GM21381 (cell line): ENCODE data around the gene ADORA1.

Experiments
- ATAC-seq: cut with Tn5 transposase; IDR thresholded peaks from one replicate; pipeline ENCODE4 v1.9.1; 2021; ENCODE audit warnings: mild to moderate bottlenecking, moderate library complexity; ENCODE audit not compliant: unreplicated experiment

ADORA1 gene

DNA sequence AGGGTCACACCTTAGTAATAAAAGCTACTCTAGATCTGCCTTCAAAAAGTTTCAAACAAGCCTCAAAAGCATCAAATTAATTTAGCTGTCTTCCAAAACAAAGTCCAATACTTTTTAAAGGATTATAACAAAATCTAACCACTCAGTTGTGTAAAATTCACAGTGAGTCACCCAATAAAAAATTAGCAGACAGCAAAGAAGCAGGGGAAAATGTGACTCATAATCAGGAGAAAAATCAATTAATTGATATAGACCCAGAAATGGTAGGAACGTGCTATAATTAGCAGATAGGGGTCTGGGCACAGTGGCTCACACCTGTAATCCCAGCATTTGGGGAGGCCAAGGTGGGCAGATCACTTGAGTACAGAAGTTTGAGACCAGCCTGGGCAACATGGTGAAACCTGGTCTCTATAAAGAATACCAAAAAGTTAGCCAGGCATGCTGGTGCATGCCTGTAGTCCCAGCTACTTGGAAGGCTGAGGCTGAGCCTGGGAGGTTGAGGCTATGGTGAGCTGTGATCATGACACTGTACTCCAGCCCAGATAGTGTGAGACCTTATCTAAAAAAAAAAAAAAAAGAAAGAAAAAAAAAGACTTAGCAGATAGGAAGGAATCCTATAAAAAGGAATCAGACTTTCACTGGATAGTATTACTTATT, 33.6 kb upstream of the ADORA1 start:
- no peak for ATAC-seq

- ATAC-seq = no peak
Observed at GRCh38 chr1:203095061-203095690, 32.4 kb upstream of the ADORA1 start.

DNA sequence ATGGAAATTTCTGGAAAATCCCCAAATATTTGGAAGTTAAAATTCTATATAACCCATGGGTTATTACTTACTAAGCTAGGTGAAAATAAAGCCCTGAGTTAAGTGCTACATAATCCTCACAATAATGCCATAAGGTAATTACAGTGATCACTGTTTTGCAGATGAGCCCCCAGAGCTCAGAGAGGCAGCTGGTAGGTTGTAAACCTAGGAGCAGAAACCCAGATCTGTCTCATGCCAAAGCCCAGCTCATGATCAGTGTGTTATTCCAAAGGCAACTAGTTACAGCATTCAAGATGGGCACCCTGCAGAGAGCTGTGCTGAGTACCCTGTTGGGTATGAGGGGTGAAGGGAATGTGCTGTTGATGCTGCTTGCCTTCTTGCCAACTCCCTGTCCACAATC, 31.0 kb upstream of the ADORA1 start:
- ATAC-seq = no peak

- no peak for ATAC-seq
Observed at GRCh38 chr1:203097001-203097400, 30.5 kb upstream of the ADORA1 start.

DNA sequence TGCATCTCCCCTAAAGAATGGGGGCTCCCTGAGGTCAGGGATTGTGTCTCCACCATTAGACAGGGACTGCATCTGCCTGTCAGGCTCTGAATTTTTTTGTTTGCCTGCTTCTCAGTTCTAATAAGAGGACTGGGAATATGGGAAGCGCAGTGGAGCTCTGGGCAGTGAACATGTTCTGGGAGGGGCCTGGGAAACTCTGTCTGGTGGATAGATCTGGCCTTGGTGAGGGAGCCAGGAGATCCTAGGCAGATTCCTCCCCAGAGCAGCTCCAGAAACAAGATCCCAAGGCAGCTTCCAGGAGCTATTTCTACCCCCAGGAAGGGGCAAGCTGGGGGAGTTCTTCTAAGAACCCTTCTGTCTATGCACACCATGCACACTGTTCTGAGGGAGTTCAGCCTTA, 29.1 kb upstream of the ADORA1 start:
- no peak for ATAC-seq

- ATAC-seq = no peak
Observed at GRCh38 chr1:203098914-203099520, 28.5 kb upstream of the ADORA1 start.

- ATAC-seq = no peak
Observed at GRCh38 chr1:203099805-203100515, 27.6 kb upstream of the ADORA1 start.

DNA sequence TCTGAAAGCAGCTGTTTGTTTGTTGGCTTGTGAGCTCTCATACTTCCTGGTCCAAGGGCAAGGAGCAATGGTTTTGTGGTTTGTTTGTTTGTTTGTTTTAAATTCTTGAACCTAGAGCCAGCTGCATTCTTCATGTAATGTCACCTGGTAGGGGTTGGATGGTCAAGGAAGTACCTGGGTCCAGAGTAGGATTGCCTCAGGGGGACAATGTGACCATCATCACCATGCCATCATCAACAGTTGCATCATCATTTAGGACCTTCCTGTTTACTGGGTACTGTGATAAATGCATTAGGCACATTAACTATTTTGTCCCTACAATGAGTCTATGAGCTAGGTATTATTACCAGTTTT, 27.0 kb upstream of the ADORA1 start:
- no peak for ATAC-seq

- no peak for ATAC-seq
Observed at GRCh38 chr1:203101813-203102634, 25.5 kb upstream of the ADORA1 start.

DNA sequence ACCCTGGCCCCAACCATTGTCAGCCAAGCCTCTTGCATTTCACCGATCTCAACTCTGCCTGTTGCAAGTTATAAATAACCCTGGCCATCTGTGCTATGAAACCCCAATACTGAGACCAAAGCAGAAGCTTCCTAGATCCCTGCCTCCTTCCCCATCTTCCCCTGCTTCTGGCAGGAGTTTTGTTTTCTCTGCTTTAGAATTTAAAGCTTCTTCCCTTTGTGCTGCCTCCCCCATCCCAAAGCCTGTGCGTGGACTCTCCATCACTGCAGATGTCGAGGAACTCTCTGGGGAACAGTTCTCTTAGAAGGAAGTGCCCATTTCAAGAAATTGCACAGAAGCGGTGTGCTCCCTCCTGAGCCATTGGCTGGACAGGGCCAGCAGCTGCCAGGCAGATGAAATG, 24.3 kb upstream of the ADORA1 start:
- ATAC-seq = no peak

DNA sequence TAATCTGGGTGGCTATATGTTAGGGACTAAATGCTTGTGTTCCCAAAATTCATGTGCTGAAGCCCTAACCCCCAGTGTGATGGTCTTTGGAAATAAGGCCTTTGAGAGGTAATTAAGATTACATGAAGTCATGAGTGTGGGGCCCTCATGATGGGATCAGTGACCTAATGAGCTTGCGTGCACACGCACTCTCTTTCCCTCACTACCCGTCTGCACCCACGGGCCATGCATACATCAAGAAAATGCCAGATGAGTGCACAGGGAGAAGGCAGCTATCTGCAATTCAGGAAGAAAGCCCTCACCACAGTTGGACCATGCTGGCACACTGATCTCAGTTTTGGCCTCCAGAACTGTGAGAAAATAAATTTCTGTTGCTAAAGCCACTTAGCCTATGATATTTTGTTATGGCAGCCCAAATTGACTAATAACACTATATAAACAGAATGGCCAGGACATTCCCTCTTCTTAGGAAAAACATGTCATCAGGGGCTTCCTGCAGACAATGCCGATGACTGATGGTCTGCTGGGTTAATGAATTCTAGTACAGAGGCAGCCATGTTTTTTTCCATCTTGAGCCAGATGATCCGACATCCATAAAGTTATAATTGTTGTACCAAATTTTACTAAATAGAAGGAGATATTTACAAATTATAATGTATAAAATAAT, 23.6 kb upstream of the ADORA1 start:
- no peak for ATAC-seq

GRCh38 chr1:203104789-203105390, 22.6 kb upstream of the ADORA1 start:
- ATAC-seq = no peak

- no peak for ATAC-seq
Observed at GRCh38 chr1:203112475-203112874, 15.1 kb upstream of the ADORA1 start.

- ATAC-seq = no peak
Observed at GRCh38 chr1:203113308-203113707, 14.2 kb upstream of the ADORA1 start.

GRCh38 chr1:203114202-203114601, 13.3 kb upstream of the ADORA1 start:
- ATAC-seq = no peak

- ATAC-seq = no peak
Observed at GRCh38 chr1:203116091-203116820, 11.3 kb upstream of the ADORA1 start.

DNA sequence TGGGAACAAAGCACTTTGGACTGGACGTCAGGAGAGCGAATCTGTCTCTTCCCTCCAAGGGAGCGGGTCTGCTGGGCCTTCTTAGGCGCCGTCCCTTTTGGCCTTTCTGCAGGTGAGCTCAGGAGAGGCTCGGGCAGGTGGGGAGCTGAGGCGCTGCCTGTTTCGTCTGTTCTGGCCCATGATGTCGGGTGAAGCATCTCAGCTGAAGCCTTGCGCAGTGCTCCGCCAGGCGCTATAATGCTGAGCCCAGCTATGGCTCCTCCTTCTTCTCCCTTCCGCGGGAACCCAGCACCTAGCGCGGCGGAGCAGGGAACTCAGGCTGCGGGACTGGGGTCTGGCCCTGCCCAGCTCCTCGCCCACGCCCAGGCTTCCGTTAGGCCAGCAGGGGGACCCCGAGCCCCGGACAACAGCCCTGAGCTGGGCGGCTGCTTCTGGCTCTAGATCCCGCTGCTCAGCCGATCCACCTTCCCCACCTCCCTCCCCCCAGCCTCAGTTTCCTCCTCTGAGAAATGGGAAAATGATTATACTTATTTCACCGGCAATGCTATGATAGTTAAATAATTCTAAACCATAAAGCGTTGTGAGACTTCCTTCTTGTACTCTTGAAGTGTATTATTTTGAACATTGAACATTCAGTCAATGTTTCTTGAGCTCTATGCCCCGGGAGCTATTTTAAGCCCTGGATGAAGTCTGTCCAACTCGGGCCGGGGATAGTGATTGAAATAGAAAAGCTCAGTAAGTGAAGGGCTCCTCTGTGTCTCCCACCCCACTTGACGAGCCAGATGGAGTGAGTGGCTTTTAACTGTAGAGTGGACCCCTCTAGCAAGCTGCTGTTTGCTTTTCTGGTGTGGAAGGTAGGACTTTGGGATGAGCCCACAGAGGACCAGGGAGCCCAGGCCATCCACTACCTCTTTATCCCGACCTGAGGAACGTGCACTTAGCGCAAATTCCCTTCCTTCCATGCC, 9.6 kb upstream of the ADORA1 start:
- no peak for ATAC-seq
